Measurements from ENCODE around the gene NANOS2. TPM values are rescaled to one million over a fixed set of nuclear protein-coding genes. Genes with fewer than 3 reads are reported as not detected.

Gene NANOS2
- total and polyA plus RNA-seq, 8 donors, result not detected

DNA sequence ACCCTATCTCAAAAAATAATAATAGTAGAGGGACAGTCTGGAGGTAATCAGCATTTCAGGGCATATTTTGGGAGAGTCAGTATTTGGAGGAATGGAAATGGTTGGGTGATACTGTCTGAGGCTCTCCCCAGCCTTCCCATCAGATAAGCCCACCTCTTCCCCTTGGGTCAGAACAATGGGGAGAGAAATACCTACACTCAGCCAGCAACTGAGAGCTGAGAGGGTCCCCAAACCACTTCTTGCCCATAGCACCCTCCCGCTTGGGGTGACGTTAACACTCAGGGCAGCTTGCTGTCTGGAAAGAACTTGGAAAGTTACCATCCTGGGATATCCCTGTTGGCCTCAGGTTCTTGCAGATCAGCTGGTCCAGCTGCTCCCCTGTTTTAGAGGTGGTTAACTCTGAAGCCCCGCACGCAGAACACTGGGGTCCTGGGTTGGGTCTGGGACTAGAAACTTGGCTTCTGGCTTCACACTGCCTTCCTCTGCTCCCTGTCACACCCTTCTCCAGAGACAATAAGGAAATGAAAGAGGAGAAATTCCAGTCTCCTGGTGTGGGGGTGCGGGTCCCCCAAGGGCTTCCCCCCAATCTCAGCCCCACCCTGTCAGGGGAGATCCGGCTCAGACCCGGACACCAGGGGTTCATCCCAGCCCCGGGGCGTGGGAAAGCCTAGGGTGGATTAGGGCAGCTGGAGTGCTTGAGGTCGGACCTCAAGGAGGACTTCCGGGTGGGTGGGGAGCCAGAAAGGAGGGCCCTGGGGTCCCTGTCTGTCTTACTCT lies 48.0 kb downstream of the NANOS2 start:
- Histone ChIP-seq H3K9me3 (no peaks in the 10 kb centered on the region), H3K4me1 (peaks cover 17 to 35% (median 27%) of the 10 kb centered on the region in 4 donors), H3K4me3 (peak overlapping the region; percentile 75 to 97 (median 90)), H3K27ac (peak overlapping the region; percentile 78 to 96 (median 92)), H3K27me3 (peaks cover 0 to 34% (median 9%) of the 10 kb centered on the region in 3 donors), H3K36me3 (no peaks in the 10 kb centered on the region)
- intact Hi-C loops (cut with DNase I; ENCODE audit: low total_unique reads), result no loop called here
- TF ChIP-seq POLR2AphosphoS5 (IDR thresholded peaks at IDR 0.05), result peak in 1 of 3 donors; percentile 6
- TF ChIP-seq POLR2A (IDR thresholded peaks at IDR 0.05), result no peak
- peak in 1 of 2 donors; percentile 45 for DNase-seq
- 25 to 54% (median 39%) methylated on average over 11 of the region's 11 CpGs for WGBS, 5 donors

DNA sequence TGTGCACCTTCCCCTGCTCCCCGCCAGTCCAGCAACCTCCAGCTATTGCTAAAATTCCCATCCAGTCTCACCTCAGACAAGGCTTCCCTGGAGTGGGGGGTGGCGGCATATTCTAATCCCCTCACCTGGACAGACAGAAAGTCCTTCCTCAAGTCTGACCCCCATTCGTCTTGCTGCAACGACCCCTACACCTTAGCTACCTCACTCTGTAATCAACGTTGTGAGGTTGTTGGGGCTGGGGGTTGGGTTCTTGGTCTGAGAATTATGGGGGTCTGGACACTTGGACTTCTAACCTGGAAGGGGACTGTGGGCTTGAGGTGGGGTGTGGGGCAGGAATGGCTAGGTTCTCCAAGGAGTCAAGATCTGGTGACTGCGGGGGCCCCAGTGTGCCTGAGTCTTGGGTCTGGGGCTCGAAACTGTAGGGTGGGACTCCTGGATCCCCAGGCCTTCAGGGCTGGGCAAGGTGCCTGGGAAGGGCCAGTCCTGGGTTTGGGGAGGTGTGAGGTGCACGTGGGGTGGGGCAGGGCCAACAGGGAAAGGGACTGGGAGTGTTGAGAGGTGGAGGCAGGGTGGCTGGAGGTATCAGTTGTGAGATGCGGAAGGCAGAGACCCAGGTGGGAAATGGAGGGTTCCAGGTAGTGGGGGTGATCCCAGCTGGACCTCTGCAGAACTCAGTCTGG lies 49.2 kb downstream of the NANOS2 start:
- Histone ChIP-seq H3K9me3 (no peaks in the 10 kb centered on the region), H3K27me3 (peaks cover 0 to 34% (median 9%) of the 10 kb centered on the region in 3 donors), H3K36me3 (peaks cover 0 to 6% (median 0%) of the 10 kb centered on the region in 4 donors), H3K4me3 (peak overlapping the region; percentile 75 to 97 (median 90)), H3K27ac (peak overlapping the region; percentile 78 to 96 (median 92)), H3K4me1 (peaks cover 24 to 44% (median 36%) of the 10 kb centered on the region in 4 donors)
- intact Hi-C loops (cut with DNase I; ENCODE audit: low total_unique reads), result no loop called here
- TF ChIP-seq POLR2A (IDR thresholded peaks at IDR 0.05) (no peak), EP300 (IDR thresholded peaks at IDR 0.05) (no peak), POLR2AphosphoS5 (IDR thresholded peaks at IDR 0.05) (no peak)
- TF ChIP-seq, protein P1, sequence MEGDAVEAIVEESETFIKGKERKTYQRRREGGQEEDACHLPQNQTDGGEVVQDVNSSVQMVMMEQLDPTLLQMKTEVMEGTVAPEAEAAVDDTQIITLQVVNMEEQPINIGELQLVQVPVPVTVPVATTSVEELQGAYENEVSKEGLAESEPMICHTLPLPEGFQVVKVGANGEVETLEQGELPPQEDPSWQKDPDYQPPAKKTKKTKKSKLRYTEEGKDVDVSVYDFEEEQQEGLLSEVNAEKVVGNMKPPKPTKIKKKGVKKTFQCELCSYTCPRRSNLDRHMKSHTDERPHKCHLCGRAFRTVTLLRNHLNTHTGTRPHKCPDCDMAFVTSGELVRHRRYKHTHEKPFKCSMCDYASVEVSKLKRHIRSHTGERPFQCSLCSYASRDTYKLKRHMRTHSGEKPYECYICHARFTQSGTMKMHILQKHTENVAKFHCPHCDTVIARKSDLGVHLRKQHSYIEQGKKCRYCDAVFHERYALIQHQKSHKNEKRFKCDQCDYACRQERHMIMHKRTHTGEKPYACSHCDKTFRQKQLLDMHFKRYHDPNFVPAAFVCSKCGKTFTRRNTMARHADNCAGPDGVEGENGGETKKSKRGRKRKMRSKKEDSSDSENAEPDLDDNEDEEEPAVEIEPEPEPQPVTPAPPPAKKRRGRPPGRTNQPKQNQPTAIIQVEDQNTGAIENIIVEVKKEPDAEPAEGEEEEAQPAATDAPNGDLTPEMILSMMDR (IDR thresholded peaks at IDR 0.05), result no peak
- 26 to 63% (median 34%) methylated on average over 8 to 9 of the region's 9 CpGs for WGBS, 5 donors
- DNase-seq, result peak; percentile 45 to 48

DNA sequence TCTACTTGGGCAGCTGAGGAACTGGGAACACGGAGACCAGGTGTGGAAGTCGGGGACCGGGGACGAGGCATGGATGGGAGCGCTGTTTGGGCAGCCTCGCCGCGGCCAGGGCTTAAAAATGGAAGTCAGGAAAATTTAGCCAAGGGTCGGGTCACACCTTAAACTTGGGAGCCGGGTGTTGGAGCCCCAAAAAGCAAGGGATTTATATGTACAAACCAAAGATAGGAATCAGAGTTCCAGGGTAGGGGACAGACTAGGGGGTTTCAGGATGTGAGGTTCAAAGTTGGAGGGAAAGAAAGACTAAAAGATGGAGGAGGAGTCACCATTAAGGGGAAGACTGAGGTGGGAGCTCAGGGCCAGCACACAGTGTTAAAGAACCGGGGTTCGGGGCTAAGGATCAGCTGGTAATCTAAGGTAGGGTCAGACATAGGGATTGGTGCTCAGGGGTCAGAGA lies 49.9 kb downstream of the NANOS2 start:
- peak overlapping the region; percentile 78 to 96 (median 92) for H3K27ac ChIP-seq

DNA sequence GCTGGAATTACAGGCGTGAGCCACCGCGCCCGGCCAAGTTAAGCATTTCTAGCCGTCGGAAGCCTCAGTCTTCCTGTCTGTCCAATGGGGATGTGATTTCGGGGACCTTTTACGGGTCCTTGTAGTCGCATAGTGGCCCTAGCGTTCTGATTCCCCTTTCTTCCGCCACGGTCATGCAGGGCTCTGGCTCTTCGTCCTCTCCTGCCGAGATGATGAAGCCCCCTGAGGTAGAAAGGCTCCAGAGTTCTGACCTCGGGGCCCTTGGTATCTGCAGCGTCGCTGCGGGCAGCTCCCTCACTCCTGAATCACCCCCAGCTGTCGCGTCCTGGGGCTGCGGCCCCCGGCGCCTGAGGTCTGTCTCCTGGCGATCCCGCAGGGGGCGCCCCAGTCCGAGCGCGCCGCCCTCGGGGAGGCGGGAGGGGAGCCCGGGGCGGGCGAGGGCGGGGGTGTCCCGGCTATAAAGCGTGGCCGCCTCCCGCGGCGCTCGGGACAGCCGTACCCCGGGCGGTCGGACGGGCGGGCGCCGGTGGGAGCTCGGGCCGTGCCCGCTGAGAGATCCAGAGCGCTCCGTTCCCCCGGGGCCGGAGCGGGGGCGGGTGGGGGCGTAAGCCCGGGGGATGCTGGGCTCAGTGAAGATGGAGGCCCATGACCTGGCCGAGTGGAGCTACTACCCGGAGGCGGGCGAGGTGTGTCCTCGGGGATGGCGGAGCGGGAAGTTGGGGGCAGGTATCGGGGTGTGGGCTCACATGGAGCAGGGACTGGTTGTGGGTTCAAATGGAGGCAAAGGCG lies 50.5 kb downstream of the NANOS2 start, which contains the start of gene FOXA3:
FOXA3 (plus strand) TSS at position 487 of the 789 bp plus-strand sequence; CDS start at position 618, 131 bp downstream.
- Histone ChIP-seq H3K4me3 (peak within 1 kb of the TSS; percentile 75 to 97 (median 90)), H3K4me1 (peaks cover 24 to 43% (median 38%) of the 10 kb centered on the region in 4 donors), H3K27me3 (peaks cover 0 to 34% (median 9%) of the 10 kb centered on the region in 3 donors), H3K27ac (peak within 1 kb of the TSS; percentile 78 to 96 (median 92)), H3K9me3 (no peaks in the 10 kb centered on the region), H3K36me3 (peaks cover 6 to 20% (median 12%) of the 10 kb centered on the region in 4 donors)
- intact Hi-C loops (cut with DNase I; ENCODE audit: low total_unique reads), result no loop called here
- TF ChIP-seq EP300 (IDR thresholded peaks at IDR 0.05), result no peak
- peak in 1 of 4 donors; percentile 24 for TF ChIP-seq POLR2A (IDR thresholded peaks at IDR 0.05)
- TF ChIP-seq, protein P1 (IDR thresholded peaks at IDR 0.05), result peak in 5 of 7 experiments; percentile 62 to 84 (median 80)
- TF ChIP-seq POLR2AphosphoS5 (IDR thresholded peaks at IDR 0.05), result peak in 2 of 3 donors; percentile 84 to 85
- WGBS, 5 donors, result 1 to 3% (median 2%) methylated on average over 22 to 71 of the region's 71 CpGs
- DNase-seq, result peak; percentile 81 to 89

More for the DNA sequence above, 49.9 kb downstream of the NANOS2 start:
- peaks cover 0 to 34% (median 9%) of the 10 kb centered on the region in 3 donors for H3K27me3 ChIP-seq
- no peaks in the 10 kb centered on the region for H3K9me3 ChIP-seq
- intact Hi-C loops (cut with DNase I; ENCODE audit: low total_unique reads), result no loop called here
- H3K4me1 ChIP-seq, result peaks cover 24 to 44% (median 39%) of the 10 kb centered on the region in 4 donors
- TF ChIP-seq POLR2AphosphoS5 (IDR thresholded peaks at IDR 0.05), result no peak
- TF ChIP-seq POLR2A (IDR thresholded peaks at IDR 0.05), result no peak
- no peak for TF ChIP-seq EP300 (IDR thresholded peaks at IDR 0.05)
- TF ChIP-seq, protein P1 (IDR thresholded peaks at IDR 0.05), result no peak
- H3K4me3 ChIP-seq, result peak overlapping the region; percentile 75 to 97 (median 90)
- WGBS, 5 donors, result 9 to 23% (median 12%) methylated on average over 12 of the region's 12 CpGs
- H3K36me3 ChIP-seq, result peaks cover 0 to 14% (median 6%) of the 10 kb centered on the region in 4 donors
- DNase-seq, result no peak

Data from stomach (tissue), 9 donors.